GM10847 (cell line): ENCODE measurements around the gene OR51B4.
"Not testable (repeated sequence)": the region's sequence is repeated elsewhere in the genome, so short reads cannot be mapped to it uniquely, and the experiment has no call there.

Experiments used
- POLR2A ChIP-seq: IDR thresholded peaks from 2 replicates; pipeline ENCODE4 v1.6.1; 2011; ENCODE audit not compliant: insufficient read length; ENCODE audit errors: extremely low read depth

The OR51B4 gene

DNA sequence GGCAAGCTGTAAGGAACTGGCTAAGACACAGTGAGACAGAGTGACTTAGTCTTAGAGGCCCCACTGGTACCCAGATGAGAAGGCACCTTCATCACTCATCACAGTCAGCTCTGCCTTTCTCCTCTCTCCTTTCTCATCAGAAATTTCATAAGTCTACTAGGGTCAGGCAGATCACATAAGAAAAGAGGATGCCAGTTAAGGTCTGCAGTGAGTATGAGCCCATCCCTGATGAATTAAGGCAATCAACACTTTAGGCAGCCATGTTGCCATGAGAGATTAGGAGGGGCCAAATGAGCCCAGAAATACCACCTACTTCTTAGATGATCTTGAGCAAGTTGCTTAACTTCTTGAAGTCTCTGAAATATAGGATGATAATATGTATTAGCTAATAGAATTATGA lies 20.1 kb downstream of the OR51B4 start:
- TF ChIP-seq POLR2A = no peak

DNA sequence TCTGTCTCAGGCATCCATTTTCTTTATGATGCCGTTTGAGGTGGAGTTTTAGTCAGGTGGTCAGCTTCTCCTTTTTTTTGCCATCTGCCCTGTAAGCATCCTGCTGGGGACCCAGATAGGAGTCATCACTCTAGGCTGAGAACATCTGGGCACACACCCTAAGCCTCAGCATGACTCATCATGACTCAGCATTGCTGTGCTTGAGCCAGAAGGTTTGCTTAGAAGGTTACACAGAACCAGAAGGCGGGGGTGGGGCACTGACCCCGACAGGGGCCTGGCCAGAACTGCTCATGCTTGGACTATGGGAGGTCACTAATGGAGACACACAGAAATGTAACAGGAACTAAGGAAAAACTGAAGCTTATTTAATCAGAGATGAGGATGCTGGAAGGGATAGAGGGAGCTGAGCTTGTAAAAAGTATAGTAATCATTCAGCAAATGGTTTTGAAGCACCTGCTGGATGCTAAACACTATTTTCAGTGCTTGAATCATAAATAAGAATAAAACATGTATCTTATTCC lies 21.1 kb downstream of the OR51B4 start:
- TF ChIP-seq POLR2A = no peak

- no peak for TF ChIP-seq POLR2A
Observed at GRCh38 chr11:5279471-5280090, 22.2 kb downstream of the OR51B4 start.

GRCh38 chr11:5277807-5278382 lies 23.9 kb downstream of the OR51B4 start:
- no peak for TF ChIP-seq POLR2A

DNA sequence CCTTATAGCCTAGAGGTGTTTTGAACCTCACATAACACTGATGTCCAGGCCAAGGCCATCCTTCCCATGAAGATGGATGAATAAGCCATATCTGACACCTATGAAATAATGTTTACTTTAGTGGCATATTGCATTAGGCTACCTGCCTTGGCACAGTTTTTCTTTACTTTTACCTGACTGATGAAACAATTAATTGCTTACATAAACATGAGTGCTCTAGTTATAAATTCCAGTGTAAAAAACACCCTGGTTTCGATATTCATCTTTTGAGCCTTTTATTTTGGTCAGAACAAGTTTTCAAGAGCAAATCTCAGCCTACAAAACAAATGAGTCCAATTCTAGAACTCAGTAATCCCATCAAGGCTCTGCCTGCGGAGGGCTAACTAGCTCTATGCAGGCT lies 25.0 kb downstream of the OR51B4 start:
- no peak for TF ChIP-seq POLR2A

GRCh38 chr11:5275369-5276110 lies 26.2 kb downstream of the OR51B4 start:
- no peak for TF ChIP-seq POLR2A

- no peak for TF ChIP-seq POLR2A
Observed at GRCh38 chr11:5274395-5274794, 27.4 kb downstream of the OR51B4 start.

DNA sequence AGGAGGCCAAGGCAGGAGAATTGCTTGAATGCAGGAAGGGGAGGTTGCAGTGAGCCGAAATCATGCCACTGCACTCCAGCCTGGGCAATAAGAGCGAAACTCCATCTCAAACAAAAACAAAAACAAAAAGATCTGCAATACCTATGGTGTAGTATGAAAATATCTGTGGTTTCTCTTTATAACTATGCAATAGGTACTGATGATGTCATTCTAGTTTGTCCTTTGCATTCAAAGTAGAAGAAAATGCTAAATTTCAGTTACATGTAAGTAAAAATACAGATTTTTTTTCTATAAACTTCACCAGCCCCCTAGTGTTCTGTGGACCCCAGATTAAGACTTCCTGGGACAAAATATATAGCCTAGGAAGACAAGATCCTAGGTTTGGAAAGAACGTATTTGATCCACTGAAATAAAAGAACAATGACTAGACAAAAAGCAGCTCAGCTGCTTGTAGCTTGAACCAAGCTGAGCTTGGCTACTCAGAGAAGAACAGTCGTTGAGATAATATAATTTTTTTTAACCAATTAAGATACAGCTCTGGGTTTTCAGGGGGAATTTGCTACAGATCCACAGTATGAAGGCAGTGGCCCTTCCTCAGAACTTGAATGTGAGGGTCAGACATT lies 29.2 kb downstream of the OR51B4 start:
- TF ChIP-seq POLR2A = no peak

- TF ChIP-seq POLR2A = no peak
Observed at GRCh38 chr11:5269715-5270147, 32.0 kb downstream of the OR51B4 start, which contains the start of gene HBE1. Gene HBE1 (minus strand): TSS chr11:5269945. CDS start chr11:5269890, 55 bp downstream.

DNA sequence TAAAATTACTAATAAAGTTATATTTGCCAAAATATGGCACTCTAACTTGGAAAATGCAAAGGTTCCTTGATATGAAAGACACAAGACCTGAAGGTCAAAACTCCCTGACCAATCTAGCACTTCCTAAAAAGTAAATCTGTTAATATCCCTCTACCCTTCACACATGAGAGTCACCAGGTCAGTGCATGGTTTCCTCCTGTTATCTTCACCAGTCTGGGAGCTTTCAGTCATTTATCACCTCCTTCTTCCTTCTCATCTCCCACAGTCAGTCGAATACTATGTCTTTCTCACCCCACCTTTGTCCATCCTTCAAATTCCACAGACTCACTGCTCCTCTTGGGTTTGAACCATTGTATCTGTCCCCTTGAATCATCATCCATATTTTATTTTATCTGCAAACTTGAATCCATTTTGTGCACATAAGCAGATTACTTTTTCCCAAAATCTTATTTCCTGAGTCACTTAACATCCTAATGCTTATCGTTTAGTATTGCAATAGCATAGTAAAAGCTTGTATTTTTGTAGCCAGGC lies 34.6 kb downstream of the OR51B4 start:
- no peak for TF ChIP-seq POLR2A

DNA sequence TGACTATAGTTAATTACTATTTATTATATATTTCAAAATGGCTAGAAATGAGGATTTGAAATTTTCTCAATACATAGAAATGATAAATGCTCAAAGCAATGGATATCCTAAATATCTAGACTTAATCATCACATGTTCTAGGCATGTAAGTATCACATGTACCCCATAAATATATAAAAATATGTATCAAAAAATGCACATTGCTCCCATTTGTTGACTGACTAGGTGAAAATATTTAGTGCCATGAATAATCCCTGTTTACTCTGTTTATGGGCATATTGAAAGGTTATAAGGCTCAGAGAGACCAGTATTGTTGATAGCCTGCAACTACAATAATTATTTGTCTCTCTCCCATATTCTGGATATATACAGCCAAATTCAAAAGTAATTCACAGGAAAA lies 35.1 kb downstream of the OR51B4 start:
- TF ChIP-seq POLR2A = no peak

DNA sequence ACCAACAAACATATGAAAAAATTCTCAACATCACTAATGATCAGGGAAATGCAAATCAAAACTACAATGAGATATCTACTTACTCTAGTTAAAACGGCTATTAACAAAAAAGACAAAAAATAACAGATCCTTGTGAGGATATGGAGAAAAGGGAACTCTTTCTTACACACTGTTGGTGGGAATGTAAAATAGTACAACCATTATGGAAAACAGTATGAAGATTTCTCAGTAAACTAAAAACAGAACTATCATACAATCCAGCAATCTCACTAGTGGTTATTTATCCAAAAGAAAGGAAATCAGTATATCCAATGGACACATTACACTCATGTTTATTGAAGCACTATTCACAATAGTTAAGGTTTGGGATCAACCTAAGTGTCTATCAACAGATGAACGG lies 35.9 kb downstream of the OR51B4 start:
- TF ChIP-seq POLR2A = no peak

DNA sequence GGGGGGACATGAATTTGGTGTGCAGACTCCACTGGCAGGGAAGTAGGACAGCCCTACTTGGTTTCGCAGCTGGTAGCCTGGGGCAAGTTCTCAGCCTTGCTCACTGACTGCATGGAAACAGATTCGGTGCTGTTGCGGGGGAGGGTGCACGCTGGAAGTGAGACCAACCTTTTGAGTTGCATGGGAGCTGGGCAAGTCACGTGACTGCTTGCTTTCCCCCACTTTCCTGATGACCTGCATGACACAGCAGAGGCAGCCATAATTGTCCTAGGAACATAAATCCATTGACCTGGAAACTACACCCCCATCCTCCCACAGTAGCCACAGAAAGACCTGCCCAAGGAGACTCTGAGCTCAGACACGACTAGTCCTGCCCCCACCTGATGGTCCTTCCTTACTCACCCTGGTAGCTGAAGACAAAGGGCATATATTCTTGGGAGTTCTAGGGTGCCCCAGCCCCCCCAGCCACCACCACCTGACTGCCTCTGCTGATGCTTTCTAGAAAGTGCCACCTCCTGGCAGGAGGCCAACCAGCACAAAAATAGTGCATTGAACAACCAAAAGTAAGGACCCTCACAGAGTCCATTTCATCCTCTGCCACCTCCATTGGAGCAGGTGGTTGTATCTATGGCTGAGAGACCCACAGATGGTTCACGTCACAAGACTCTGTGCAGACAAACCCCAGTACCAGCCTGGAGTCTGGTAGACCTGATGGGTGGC lies 43.0 kb downstream of the OR51B4 start:
- no peak for TF ChIP-seq POLR2A

DNA sequence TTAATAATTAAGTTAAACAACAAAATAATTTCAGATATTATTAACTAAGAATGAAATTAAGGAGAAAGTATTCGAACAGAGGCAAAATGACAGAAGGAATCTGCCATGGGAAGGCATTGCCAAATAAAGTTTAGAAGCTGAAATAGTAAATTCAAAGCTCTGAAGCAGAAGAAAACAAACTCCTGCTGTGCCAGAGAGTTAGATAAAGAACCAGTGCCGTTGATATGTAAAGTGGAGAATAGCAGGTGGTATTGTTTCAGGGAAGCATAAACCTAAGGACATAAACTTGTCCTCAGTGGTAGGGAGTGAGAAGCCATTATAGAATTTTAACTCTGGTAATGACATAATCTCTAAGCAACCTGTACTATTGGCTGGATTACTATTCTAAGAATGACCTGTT lies 44.5 kb downstream of the OR51B4 start:
- no peak for TF ChIP-seq POLR2A

GRCh38 chr11:5254646-5255413 lies 46.9 kb downstream of the OR51B4 start, which contains the start of gene HBG2:
Gene HBG2 (minus strand): TSS chr11:5254781. CDS start chr11:5254728, 53 bp downstream.
- not testable (repeated sequence) for TF ChIP-seq POLR2A

GRCh38 chr11:5252919-5253265 lies 48.9 kb downstream of the OR51B4 start:
- TF ChIP-seq POLR2A = no peak
